GM21576 (cell line): ENCODE measurements around the gene ADORA2B.

Experiments used
- ATAC-seq: cut with Tn5 transposase; IDR thresholded peaks from one replicate; pipeline ENCODE4 v1.9.1; 2021; ENCODE audit warnings: mild to moderate bottlenecking, moderate library complexity; ENCODE audit not compliant: unreplicated experiment

Gene ADORA2B

DNA sequence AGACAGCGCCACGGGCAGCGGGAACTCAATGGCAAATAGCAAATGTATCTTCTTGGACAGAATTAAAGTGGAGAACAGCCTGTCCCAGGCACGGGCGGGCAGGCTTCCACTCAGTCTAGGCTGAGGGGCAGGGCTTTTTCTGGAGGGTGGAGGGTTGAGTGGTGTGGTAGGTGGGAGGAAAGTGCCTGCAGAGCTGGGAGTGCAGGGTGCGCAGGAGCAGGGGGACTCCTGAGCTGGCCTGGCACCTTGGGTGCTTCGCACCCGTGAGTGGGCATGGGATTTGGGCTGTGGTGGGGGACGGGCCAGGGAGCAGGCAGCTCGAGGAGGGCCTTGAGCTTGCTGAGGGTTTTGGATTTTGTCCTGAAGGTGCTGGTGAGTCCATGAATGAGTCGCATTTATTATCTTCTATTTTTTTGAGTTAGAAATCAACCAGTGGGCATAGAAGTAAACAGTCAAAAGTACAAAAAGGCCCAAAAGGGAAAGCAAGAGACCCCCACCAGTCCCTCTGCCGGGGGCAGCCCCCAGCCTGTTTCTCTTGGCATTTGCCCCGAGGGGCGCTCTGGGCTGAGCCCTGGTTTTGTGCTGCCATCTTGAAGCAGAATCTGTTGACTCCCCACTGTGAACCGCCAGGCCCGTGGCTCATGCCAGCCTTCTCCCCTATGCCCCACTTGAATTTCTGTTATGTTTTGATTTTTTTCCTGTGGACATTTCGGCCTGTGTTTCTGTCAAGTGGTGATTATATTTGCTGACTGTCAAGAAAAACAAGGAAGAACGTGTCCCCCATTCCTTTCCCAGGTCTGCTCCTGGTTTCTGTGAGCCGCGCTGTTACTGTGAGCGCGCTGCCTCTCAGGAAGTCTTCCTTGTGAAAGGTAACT is 8.2 kb downstream of the ADORA2B start:
- no peak for ATAC-seq

DNA sequence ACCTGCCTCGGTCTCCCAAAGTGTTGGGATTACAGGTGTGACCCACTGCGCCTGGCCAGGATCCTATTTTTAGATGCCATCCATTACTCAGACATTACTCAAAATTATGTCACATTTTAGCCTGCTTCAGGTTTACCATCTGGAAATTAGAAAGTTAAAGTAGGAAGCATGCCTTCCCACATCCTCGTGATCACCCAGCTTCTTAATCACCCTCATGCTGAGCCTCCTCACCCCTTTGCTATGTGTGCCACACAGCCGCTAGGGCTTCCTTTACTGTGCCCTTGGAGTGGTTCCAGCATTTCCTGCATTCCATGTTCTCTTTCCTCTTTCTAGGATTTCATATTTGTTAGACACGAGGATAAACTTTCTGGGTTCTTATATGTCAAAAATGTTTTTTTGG is 9.3 kb downstream of the ADORA2B start:
- ATAC-seq, result no peak

DNA sequence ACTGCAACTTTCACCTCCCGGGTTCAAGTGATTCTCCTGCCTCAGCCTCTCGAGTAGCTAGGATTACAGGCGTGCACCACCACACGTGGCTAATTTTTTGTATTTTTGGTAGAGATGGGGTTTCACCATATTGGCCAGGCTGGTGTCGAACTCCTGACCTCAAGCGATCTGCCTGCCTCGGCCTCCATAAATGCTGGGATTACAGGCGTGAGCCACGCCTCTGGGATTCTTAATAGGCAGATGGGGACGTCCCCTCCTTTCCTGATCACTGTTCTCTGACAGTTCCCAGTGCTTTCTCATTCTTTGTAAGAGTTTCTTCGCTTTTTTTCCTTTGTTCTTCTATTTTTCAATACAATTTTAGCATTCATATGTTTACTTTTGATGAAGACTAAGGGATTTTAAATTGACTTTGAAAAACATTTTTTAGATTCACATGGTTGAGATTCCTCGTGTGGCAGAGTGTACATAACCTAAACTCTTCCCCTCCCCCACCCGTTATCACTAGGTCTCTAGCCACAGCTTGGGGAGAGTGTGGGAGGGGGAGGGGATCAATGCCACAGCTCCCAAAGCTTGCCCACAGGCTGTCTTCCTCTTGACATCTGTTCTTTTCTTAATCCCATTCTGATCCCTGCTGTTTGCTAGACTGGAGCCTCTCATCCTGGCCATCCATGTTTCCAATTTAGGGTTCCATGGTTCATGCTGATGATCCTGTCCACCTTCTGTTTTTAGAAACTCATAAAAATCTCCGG is 11.0 kb downstream of the ADORA2B start:
- ATAC-seq, result no peak

DNA sequence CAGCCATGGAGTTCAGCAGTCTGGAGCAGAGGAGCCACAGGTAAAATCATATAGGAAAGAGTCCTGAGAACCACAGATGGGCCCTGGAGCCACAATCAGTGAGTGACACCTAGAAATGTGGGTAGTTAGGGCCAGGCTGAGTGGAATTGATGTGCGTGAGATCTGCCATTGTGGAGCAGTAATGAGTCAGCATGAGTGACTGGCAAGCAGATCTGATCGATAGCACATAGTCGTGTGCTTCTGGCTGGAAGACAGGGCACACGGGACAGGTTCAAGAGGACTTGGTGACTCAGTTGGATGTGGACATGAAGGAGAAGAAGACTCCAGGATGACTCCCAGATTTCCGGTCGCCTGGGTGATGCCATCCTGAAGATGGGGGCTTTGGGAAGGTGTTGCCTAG is 12.3 kb downstream of the ADORA2B start:
- ATAC-seq, result no peak

DNA sequence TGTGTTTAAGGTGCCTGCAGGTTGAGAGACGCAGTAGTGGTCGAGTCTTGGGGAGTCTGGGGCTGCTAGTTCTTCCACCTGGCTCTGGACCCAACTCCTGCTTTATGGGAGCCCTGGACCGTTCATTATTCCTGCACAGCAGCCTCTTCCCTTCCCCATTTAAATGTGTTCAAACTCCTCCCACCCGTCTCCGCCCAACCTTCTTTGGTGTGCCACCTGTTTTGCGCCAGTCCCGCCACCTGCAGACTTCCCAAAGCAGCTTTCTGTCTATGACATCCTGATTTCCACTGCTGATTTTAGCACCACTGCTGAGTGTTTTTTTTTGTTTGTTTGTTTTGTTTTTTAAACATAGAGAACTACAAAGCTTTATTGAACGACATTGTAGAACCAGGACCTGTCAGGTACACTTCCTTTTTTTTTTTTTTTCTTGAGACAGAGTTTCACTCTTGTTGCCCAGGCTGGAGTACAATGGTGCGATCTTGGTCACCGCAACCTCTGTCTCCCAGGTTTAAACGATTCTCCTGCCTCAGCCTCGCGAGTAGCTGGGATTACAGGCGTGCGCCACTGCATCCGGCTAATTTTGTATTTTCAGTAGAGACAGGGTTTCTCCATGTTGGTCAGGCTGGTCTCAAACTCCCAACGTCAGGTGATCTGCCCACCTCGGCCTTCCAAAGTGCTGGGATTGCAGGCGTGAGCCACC is 12.8 kb downstream of the ADORA2B start:
- no peak for ATAC-seq

DNA sequence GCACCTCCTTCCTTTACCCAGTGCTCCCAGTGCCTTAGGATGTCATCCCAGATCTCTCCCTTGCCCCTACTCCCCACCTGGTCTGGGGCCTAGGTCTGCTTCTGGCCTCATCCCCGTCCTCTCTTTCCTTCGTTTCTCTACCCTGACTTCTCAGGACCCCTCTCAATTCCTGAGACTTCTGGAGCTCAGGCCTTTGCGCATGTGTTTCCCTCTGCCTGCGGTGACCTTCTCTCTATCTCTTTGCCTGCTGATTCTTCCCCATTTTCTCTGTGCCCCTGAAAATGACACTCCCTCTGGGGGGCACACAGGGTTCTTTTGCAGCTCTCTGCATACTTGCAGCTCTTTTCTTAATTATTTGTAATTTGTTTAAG is 13.5 kb downstream of the ADORA2B start:
- ATAC-seq, result no peak

DNA sequence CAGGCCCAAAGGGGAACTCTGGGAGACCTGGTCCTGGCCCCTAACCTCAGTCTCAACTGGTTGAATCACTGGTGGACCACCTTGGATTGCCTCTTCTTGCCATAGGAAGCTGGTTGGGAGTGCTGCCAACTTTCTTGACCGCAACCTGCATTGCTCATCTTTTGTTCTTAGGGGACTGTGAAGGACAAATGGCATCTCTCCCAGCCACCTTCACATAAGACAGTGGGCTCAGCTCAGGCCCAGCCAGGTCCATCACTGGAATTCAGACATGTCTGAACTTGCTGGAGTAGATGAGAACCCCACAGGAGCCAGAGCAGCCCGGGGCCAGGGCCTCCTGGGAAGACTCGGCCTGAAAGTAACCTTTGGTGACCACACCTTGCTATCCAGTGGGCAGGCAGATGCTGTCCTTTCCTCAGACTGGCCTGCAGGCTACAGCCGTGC is 18.8 kb downstream of the ADORA2B start:
- ATAC-seq, result no peak

DNA sequence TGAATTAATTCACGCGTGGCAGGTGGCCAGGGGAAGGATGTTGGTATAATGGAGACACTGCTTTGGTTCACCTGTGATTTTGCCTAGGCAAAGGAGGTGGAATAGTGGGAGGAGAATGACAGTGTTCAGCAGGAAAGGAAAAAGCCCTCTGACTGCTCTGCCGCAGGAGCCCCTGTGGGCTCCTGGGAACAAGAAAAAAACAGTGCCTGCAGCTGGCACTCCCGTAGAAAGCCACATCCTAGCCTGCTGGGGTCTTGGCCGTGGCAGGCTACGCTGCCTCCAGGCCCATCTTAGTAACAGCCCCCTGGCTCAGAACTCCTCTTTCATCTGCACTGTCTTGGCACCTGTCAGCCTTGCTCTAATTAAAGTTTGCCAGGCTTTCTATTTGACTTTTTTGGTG is 20.6 kb downstream of the ADORA2B start:
- ATAC-seq, result no peak

DNA sequence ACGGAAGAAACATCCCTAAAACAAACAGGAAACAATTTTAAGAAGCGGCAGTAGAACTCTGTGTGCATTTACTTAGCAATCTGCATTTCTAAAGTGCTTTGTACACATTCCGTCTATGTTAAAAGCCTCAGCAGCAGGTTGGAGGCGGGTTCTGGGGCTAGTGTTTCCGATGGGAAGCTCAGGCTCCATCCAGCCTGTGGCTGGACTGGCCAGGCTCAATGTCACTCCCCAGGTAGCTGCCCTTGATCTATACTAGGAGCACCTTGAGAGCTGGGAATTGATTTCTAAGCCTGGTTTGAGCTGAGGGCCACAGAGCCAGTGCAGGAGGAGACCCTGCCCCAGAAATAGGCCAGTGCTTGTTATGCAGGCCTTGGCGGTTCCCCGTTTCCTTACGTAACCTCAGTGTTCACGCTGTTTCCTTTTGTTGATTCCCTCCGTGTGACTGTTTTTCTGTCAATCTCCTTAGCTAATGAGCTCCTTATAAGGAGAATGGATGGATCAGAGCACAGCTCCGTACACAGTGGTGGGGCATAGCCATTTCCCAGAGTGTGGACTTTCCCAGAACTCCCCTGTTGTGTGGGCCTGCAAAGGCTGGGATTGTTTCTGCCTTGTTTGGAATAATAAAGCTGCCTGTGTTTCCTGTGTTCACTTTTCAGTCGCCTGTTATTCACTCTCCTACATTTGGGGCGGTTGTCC is 21.4 kb downstream of the ADORA2B start:
- ATAC-seq, result no peak

DNA sequence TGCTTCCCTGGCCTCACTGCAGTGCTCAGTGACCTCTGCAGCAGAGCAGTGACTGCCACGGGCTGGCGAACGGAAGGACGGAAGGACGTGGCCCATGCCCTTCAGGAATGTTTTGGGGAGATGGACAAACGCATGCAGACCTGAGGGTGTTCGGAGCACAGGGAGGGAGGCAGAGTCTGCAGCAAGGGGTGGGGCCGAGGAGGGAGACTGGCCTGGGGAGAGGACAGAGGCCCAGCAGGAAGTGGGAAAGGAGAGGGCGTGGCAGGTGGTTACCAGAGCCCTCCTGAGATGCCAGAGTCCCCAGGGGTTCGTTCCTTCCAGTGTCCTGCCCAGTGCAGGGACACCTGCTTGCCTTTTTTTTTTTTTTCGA is 21.9 kb downstream of the ADORA2B start:
- ATAC-seq, result no peak

DNA sequence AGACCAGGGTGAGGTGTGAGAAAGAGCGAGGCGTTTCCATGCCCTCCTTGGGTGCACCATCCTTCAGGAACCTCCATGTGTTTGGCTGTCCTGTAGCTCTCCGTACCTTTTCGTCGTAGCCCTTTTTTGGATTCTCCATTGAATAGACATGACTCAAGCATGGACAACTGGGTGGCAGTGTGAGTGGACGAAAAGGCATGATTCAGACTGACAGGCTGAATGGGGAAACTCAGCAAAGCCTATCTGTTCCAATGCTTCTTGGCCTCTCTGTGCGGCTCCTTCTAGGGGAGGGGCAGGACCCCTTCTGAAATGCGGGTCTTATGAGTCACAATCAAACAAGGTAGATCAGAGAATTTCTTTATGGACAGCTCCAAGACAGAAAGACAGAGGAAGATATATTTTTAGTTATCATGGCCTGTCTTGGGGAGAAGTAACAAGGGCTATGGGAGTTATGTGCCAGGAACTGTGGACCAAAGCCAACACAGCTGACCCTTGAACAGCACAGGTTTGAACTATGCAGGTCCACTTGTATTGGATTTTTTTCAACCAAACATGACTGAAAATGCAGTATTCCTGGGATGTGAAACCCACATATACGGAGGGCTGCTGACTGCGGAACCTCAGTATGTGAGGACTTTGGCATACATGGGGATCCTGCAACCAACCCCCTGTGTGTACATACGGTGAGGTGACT is 22.9 kb downstream of the ADORA2B start:
- ATAC-seq, result no peak

DNA sequence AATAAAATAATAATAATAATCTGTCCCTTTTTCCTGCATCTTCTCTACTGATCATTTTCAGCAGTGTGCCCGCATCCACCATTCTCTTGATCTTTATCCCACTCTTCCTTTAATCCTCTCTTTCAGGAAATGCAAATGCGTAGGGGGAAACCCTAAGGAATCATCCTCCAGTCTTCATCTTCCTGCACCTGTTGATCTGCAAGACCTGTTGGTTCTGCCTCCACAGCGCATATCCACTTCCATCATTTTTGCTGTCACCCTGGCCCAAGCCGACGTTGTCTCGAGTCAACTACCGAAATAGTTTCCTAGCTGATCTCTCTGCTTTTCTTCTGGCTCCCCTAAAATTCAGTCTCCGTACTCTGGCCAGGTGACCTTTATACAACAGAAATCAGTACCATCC is 24.5 kb downstream of the ADORA2B start:
- ATAC-seq, result no peak

DNA sequence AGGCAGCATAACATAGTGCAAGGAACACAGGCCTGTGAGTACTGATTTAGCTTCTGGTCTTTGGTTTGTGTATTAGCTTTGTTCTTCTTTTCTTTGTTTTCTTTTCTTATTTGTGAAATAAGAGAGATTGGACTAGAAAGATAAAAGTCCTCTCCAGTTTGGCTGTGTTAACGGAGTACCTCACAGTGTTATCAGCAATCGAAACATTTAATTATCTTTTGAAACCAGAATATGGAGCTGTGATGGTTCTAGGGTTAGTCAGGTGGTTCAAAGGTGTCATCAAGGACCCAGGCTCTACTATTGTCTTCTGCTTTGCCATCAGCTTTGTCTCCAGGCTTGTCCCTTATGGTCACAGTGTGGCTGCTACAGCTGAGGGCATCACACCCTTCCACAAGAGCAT is 25.6 kb downstream of the ADORA2B start:
- no peak for ATAC-seq

DNA sequence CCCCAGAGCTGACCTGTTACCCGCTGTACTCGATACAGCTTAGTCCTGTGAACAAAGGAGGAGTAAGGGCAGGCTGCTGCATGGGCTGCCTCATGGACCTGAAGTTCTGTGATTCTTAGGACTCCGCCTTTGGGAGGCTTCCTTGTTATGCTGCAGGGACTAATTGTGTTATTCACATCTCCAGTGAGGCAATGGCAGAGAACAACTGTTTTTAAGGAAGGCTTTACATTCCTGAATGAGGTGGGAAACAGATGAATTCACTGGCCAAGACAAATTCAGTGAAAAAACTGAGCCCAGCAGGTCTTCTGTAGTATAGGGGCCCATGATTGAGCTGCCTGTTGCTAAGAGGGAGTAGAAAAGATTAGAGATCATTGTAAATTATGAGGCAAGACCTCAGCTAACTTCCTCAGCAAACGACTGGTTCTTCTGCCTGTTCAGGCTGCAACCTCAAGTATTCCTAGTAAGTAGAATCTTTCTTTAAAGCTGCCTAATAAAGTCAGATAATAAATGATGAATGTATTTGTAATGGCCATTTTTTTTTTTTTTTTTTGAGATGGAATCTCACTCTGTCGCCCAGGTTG is 26.3 kb downstream of the ADORA2B start:
- no peak for ATAC-seq

DNA sequence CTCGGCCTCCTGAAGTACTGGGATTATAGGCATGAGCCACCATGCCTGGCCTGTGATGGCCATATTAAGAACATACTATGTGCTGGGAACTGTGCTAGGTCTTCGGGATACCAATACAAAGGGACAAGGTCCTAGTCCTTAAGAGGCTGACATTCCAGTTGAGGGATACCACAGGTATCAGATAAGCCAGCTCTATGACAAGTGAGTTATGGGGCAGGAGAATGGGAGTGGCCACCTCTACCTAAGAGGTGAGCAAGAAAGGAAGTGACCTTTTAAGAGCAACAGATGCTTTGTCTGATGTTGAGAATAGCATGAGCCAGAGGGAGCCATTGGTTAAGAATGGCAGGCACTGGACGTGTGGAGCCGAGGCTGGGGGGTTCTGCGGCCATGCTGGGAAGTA is 27.0 kb downstream of the ADORA2B start:
- ATAC-seq, result no peak

DNA sequence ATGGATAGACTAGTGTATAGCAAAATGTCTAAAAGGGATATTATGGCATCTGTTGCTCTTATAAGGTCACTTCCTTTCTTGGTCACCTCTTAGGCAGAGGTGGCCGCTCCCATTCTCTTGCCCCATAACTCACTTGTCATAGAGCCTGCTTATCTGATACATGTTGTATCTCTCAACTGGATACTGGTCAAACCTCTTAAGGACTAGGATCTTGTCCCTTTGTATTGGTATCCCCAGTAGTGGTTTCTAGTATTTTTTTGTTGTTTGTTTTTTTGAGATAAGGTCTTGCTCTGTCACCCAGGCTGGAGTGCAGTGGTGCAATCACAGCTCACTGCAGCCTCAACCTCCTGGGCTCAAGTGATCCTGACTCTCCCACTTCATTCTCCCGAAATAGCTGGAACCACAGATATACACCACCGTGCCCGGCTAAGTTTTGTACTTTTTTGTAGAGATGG is 27.6 kb downstream of the ADORA2B start:
- ATAC-seq, result no peak

DNA sequence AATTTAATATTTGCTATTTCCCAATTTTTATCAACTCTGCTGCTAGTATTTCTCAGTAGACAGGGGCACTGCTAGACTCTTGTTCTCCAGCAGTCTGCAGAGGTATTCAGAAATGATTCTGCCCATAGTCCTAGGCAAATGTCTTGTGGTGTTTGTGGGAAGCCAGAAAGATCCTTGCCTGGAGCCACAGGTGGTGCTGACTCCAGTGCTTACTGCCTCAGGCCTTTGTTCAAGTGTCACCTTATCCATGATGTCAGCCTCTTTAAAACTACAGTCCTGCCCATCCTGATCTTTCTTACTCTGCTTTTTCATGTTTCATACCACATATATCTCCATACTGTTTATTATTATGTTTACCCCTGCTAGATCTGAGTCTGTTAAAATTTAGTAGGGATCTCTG is 28.1 kb downstream of the ADORA2B start:
- ATAC-seq, result no peak

DNA sequence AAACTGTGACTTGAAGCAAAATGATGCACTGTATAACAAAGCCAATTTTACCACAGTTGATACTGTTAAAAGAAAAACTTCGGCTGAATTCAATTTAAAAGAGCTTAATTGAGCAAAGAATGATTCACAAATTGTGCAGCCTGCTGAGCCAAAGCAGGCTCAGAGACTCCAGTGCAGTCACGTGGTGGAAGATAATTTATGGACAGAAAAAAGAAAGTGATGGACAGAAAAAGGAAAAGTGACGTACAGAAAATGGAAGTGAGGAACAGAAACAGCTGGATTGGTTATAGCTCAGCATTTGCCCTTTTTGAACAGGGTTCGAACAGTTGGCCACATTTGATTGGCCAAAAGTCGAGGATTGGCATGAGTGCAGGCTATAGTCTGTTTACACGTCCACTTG is 28.9 kb downstream of the ADORA2B start:
- ATAC-seq, result no peak

DNA sequence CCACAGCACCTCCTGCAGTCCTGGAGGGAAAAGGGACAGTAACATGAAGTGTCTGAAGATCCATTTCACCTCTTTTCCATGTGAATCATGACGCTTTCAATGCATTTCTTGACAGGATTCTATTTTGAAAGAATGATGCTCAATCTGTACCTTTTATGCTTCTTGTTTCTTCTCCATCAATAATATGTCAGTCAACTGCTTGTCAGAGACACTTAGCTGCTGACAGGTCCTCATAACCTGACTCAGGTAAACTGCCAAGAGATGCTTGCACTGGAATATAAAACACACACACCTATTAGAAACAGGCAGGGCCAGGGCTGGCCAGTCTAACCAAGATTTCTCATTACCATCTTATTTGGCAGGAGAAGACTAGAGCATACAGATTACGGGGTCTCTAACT is 33.0 kb downstream of the ADORA2B start:
- ATAC-seq, result no peak

DNA sequence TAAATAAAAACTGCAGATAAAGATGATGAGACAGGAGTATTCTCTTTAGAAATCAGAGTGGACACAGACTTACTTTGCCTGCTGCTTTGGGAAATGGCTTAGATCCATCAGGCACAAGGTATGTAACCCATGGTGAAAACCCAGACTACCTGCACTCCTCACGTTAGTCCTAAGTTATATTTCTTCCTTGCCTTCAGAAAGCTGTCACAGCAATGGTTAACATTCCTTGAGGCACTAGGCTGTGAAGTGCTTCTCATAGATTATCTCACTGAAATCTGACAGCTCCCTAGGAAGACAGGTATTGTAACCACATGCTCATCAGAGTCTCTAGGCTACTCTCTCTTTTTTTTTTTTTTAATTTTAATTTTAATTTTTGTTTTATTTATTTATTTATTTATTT is 33.7 kb downstream of the ADORA2B start:
- no peak for ATAC-seq
